ENCODE results near the gene SRRM2.

Gene SRRM2

GRCh38 chr16:2803545-2804195, 51.2 kb downstream of the SRRM2 start:
- no peak for DNase-seq

- no peak for DNase-seq
Measured at GRCh38 chr16:2804728-2805127, 52.3 kb downstream of the SRRM2 start.

GRCh38 chr16:2806286-2806685, 53.8 kb downstream of the SRRM2 start:
- DNase-seq, result no peak

GRCh38 chr16:2808181-2808580, 55.7 kb downstream of the SRRM2 start:
- DNase-seq, result no peak

GRCh38 chr16:2809149-2809760, 56.8 kb downstream of the SRRM2 start:
- no peak for DNase-seq

- DNase-seq, result no peak
Measured at GRCh38 chr16:2810651-2811050, 58.2 kb downstream of the SRRM2 start.

- no peak for DNase-seq
Measured at GRCh38 chr16:2811703-2812471, 59.4 kb downstream of the SRRM2 start.

- no peak for DNase-seq
Measured at GRCh38 chr16:2813771-2814221, 61.4 kb downstream of the SRRM2 start.

GRCh38 chr16:2814551-2815298, 62.3 kb downstream of the SRRM2 start:
- no peak for DNase-seq

- DNase-seq, result no peak
Measured at GRCh38 chr16:2815299-2815771, 62.9 kb downstream of the SRRM2 start.

GRCh38 chr16:2816751-2817339, 64.4 kb downstream of the SRRM2 start, which contains the start of gene PRSS21:
PRSS21 (plus strand) TSS chr16:2817237; CDS start chr16:2817269, 32 bp downstream.
- DNase-seq, result peak in 1 of 2 donors; percentile 22

- DNase-seq, result peak in 1 of 2 donors; percentile 10
Measured at GRCh38 chr16:2817340-2818271, 65.2 kb downstream of the SRRM2 start.

- DNase-seq, result no peak
Measured at GRCh38 chr16:2818272-2818876, 65.9 kb downstream of the SRRM2 start.

- no peak for DNase-seq
Measured at GRCh38 chr16:2819179-2819938, 66.9 kb downstream of the SRRM2 start.

- DNase-seq, result no peak
Measured at GRCh38 chr16:2819939-2820835, 67.7 kb downstream of the SRRM2 start.

Data from activated CD4-positive, alpha-beta T cell treated with anti-CD3 and anti-CD28 coated beads for 4 hours (primary cell).